HepG2 (cell line): ENCODE data around the gene VWA5B1. TPM values are rescaled to one million over a fixed set of nuclear protein-coding genes. Genes with fewer than 3 reads are reported as not detected.

ENCODE experiments used
- ATF5 ChIP-seq: sonication (generic); formaldehyde crosslinking; IDR thresholded peaks from 2 replicates; pipeline ENCODE4 v1.4.0; 2020; ENCODE audit warnings: mild to moderate bottlenecking, low read depth, missing genetic modification reagents
- CAMTA2 ChIP-seq: sonication (generic); formaldehyde crosslinking; IDR thresholded peaks from 2 replicates; pipeline ENCODE4 v1.4.0; 2020; ENCODE audit warnings: mild to moderate bottlenecking, missing genetic modification reagents, borderline replicate concordance
- CHCHD3 ChIP-seq: sonication (generic); formaldehyde crosslinking; IDR thresholded peaks from 2 replicates; pipeline ENCODE4 v1.8.0; 2022; ENCODE audit warnings: mild to moderate bottlenecking, missing genetic modification reagents, moderate library complexity
- FOXM1 ChIP-seq: sonication (generic); formaldehyde crosslinking; IDR thresholded peaks from 2 replicates; pipeline ENCODE4 v1.5.0; 2020; ENCODE audit warnings: missing genetic modification reagents
- GLI4 ChIP-seq: sonication (generic); formaldehyde crosslinking; IDR thresholded peaks from 2 replicates; pipeline ENCODE4 v1.5.1; 2020; ENCODE audit warnings: missing genetic modification reagents, mild to moderate bottlenecking, moderate library complexity, borderline replicate concordance
- GRHL1 ChIP-seq: sonication (generic); formaldehyde crosslinking; conservative IDR thresholded peaks from 2 replicates; pipeline ENCODE4 v1.8.0; 2022; ENCODE audit warnings: missing genetic modification reagents
- HHEX ChIP-seq: IDR thresholded peaks from 2 replicates; pipeline ENCODE4 v1.6.1; 2016; ENCODE audit warnings: control low read depth
- KDM5A ChIP-seq: fragments of 200-600 bp; sonication (generic); IDR thresholded peaks from 2 replicates; pipeline ENCODE4 v1.7.0; 2018; ENCODE audit warnings: antibody characterized with exemption, mild to moderate bottlenecking, low read length, borderline replicate concordance
- MTERF4 ChIP-seq: sonication (generic); formaldehyde crosslinking; IDR thresholded peaks from 2 replicates; pipeline ENCODE4 v1.8.0; 2023; ENCODE audit warnings: mild to moderate bottlenecking, missing genetic modification reagents
- NCOA1 ChIP-seq: sonication (generic); formaldehyde crosslinking; IDR thresholded peaks from 2 replicates; pipeline ENCODE4 v1.9.0; 2021; ENCODE audit warnings: missing genetic modification reagents
- NCOA2 ChIP-seq: sonication (generic); formaldehyde crosslinking; IDR thresholded peaks from 2 replicates; pipeline ENCODE4 v1.8.0; 2022; ENCODE audit warnings: inconsistent platforms
- PRMT3 ChIP-seq: sonication (generic); formaldehyde crosslinking; IDR thresholded peaks from 2 replicates; pipeline ENCODE4 v1.8.1; 2022; ENCODE audit warnings: low read depth, mild to moderate bottlenecking, moderate library complexity, missing genetic modification reagents, borderline replicate concordance
- RFXANK ChIP-seq: IDR thresholded peaks from 2 replicates; pipeline ENCODE4 v1.6.1; 2016
- TBP ChIP-seq: sonication (generic); formaldehyde crosslinking; IDR thresholded peaks from 2 replicates; pipeline ENCODE4 v1.5.0; 2020; ENCODE audit warnings: missing genetic modification reagents
- TMF1 ChIP-seq: sonication (generic); formaldehyde crosslinking; IDR thresholded peaks from 2 replicates; pipeline ENCODE4 v1.8.1; 2022; ENCODE audit warnings: low read depth, missing genetic modification reagents
- ZFAT ChIP-seq: sonication (generic); formaldehyde crosslinking; conservative IDR thresholded peaks from 2 replicates; pipeline ENCODE4 v1.8.1; 2023; ENCODE audit warnings: missing genetic modification reagents, inconsistent platforms
- ZFP82 ChIP-seq: sonication (generic); formaldehyde crosslinking; IDR thresholded peaks from 2 replicates; pipeline ENCODE4 v1.5.1; 2020; ENCODE audit warnings: mild to moderate bottlenecking, missing genetic modification reagents, borderline replicate concordance
- ZGPAT ChIP-seq: IDR thresholded peaks from 2 replicates; pipeline ENCODE4 v1.6.1; 2016; ENCODE audit warnings: mild to moderate bottlenecking
- ZNF282 ChIP-seq: fragments of 450-650 bp; IDR thresholded peaks from 2 replicates; pipeline ENCODE4 v1.6.1; 2018; ENCODE audit not compliant: partially characterized antibody
- ZNF292 ChIP-seq: sonication (generic); formaldehyde crosslinking; IDR thresholded peaks from 2 replicates; pipeline ENCODE4 v1.8.1; 2022; ENCODE audit warnings: mild to moderate bottlenecking, low read depth, missing genetic modification reagents, borderline replicate concordance
- ZNF501 ChIP-seq: sonication (generic); formaldehyde crosslinking; IDR thresholded peaks from 2 replicates; pipeline ENCODE4 v1.5.1; 2020; ENCODE audit warnings: mild to moderate bottlenecking, moderate library complexity, missing genetic modification reagents
- ZNF503 ChIP-seq: sonication (generic); formaldehyde crosslinking; IDR thresholded peaks from 2 replicates; pipeline ENCODE4 v1.4.0; 2020; ENCODE audit warnings: missing genetic modification reagents
- ZNF558 ChIP-seq: sonication (generic); formaldehyde crosslinking; IDR thresholded peaks from 2 replicates; pipeline ENCODE4 v1.9.0; 2022; ENCODE audit warnings: mild to moderate bottlenecking, missing genetic modification reagents, borderline replicate concordance
- ZNF761 ChIP-seq: sonication (generic); formaldehyde crosslinking; conservative IDR thresholded peaks from 2 replicates; pipeline ENCODE4 v1.4.0; 2020; ENCODE audit warnings: mild to moderate bottlenecking, missing genetic modification reagents
- ZNF777 ChIP-seq: sonication (generic); formaldehyde crosslinking; IDR thresholded peaks from 2 replicates; pipeline ENCODE4 v1.4.0; 2020; ENCODE audit warnings: missing genetic modification reagents
- polyA plus RNA-seq, 8 experiments: library from polyadenylated mRNA; depleted of rRNA in 3 of 8; stranded (reverse) in 7 of 8; unstranded in 1 of 8; fragments of >200 nt; fragmentation: Illumina TruSeq in 4 of 8; extraction: Trizol in 4 of 8; gene quantifications; 2 replicates each; pipeline versions ENCODE4 v1.2.1 to v1.2.3, GENCODE V29; 2011 to 2016; ENCODE audit warnings: low read depth in 4 of 8, missing spikeins in 1 of 8, mixed read lengths in 1 of 8; ENCODE audit not compliant: insufficient read depth in 1 of 8
- total RNA-seq, 5 experiments: library from RNA; depleted of rRNA; stranded (reverse); fragments of >200 nt; fragmentation: Illumina TruSeq; extraction: Trizol; gene quantifications; 2 replicates each; pipeline ENCODE4 v1.2.3, GENCODE V29; 2016; ENCODE audit warnings: low read depth in 1 of 5

VWA5B1 gene
- total and polyA plus RNA-seq, 2 of the 13 experiments (the other 11 are each of a cell fraction or from before 2014, with no cell fraction given), result not detected

GRCh38 chr1:20250340-20250989 is 40.2 kb upstream of the VWA5B1 start (continued):
- TF ChIP-seq ATF5 (CRISPR knock-in tag) (no peak), GRHL1 (CRISPR knock-in tag) (no peak), RFXANK (CRISPR knock-in tag) (no peak), FOXM1 (CRISPR knock-in tag) (no peak), NCOA1 (no peak), KDM5A (no peak), TBP (CRISPR knock-in tag) (no peak), GLI4 (CRISPR knock-in tag) (no peak), ZNF761 (CRISPR knock-in tag) (no peak), CHCHD3 (CRISPR knock-in tag) (no peak), TMF1 (CRISPR knock-in tag) (no peak), ZFP82 (no peak), ZNF292 (CRISPR knock-in tag) (0 out of 2 replicates have a peak, but pooled peaks have one; percentile 41), NCOA2 (CRISPR knock-in tag) (peak; percentile 27; the same call in 1 of the 2 replicates), PRMT3 (CRISPR knock-in tag) (no peak), ZFAT (CRISPR knock-in tag) (no peak), ZNF282 (no peak), ZNF503 (CRISPR knock-in tag) (no peak), HHEX (CRISPR knock-in tag) (no peak), CAMTA2 (CRISPR knock-in tag) (no peak), ZGPAT (CRISPR knock-in tag) (peak; percentile 47; the same call in 1 of the 2 replicates), ZNF777 (no peak), MTERF4 (no peak), ZNF501 (CRISPR knock-in tag) (0 out of 2 replicates have a peak, but pooled peaks have one; percentile 57), ZNF558 (CRISPR knock-in tag) (no peak)
